Measurements from ENCODE around the gene LIN7A.
"Not testable (repeated sequence)": the region's sequence is repeated elsewhere in the genome, so short reads cannot be mapped to it uniquely, and the experiment has no call there.

The LIN7A gene

DNA sequence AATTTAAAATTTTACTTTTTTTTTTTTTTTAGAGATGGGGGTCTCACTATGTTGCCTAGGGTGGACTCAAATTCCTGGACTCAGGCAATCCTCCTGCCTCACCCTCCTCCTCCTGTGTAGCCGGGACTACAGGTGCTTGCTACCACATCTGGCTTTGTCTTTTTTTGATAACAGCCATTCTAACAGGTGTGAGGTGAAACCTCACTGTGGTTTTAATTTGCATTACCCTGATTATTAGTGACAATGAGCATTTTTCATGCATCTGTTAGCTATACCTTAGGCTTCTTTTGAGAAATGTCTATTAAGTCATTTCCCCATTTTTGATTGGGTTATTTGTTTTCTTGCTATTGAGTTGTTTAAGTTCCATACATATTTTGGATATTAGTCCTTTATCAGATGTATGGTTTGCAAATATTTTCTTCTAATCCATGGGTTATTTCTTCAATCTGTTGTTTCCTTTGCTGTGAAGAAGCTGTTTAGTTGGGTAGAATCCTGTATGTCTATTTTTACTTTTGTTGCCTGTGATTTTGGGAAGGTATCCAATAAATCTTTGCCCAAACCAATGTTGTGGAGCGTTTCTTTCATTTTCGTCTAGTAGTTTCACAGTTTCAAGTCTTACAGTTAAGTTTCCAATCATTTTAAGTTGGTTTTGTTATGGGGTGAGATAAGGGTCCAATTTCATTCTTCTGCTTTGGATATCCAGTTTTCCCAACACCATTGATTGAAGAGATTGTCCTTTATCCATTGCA is 134.9 kb downstream of the LIN7A start:
- DNase-seq: no peak

DNA sequence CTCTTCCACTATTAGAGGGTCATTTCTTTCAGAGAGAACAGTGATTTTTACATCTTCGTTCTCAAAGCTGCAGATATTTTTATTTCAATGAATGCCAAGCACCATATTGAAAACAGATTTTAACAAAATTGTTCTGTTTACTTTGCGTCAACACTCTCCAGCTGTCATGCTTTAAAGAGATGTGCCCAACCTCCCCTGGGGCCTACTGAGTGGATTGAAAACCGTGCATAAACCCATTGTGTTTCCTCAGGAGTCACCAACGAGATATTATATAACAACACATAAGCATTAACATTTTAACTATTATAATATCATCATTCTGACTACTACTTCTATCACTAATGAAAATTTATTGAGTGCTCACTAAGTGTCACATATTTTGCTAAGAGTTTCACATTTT is 139.5 kb downstream of the LIN7A start:
- peak in 1 of 2 experiments; percentile 48 for DNase-seq

DNA sequence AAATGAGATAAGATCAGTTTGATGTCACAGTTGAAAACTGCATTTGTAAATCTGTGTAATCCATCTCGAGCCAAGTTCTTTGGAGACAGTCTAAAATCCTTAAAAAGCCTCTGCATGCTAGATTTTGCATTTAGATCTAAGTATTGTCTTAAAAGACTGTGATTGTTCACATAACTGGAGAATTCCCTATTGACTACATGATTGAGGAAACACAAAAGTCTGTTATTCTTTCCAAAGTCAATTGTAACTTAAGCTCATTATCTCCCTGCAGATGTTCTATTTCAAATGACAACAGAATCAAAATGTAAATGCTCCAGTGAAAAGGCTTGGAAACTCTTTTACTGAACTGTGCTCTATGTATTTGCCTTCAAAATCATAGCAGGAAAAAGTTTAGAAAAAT is 143.2 kb downstream of the LIN7A start:
- no peak for DNase-seq

DNA sequence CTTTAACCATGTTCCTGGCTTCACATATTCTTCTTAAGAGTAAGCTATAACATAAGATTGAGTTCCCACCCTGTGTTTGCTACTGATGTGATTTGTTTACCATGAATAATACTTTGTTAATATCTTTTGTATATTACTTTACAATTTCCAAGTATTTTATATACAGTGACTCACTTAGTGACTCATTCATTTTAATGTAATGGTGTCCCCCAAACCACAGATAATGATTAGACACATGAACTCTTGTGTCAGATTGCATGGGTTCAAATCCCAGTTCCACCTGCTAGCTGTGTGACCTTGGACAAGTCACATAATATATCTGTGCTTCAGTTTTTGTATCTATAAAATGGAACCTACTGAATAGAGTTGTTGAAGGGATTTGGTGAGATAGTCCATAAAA is 144.9 kb downstream of the LIN7A start:
- no peak for DNase-seq

DNA sequence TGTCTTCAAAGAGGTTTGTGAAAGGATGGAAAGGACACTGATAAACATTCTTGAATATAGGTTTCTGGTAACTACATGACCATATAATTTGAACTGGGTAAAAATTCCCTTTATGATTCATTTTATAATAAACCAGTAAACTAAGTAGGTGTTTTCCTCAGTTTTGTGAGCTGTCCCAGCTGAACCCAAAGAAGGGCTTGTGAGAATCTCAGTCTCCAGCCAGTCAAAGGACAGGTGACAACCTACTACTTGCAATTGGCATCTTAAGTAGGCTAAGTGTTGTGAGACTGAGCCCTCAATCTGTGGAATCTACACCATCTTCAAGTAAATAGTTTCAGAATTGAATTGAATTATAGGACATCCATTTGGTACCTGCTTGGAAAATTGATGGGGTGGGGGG is 145.9 kb downstream of the LIN7A start:
- no peak for DNase-seq

DNA sequence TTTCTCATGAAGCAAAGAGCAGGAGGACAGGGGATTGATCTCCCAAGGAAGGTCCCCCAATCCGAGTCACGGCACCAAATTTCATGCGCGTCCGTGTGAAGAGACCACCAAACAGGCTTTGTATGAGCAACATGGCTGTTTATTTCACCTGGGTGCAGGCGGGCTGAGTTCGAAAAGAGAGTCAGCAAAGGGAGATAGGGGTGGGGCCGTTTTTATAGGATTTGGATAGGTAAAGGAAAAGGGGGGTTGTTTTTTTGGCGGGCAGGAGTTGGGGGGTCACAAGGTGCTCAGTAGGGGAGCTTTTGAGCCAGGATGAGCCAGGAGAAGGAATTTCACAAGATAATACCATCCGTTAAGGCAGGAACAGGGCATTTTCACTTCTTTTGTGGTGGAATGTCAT is 149.3 kb downstream of the LIN7A start:
- not testable (repeated sequence) for DNase-seq

DNA sequence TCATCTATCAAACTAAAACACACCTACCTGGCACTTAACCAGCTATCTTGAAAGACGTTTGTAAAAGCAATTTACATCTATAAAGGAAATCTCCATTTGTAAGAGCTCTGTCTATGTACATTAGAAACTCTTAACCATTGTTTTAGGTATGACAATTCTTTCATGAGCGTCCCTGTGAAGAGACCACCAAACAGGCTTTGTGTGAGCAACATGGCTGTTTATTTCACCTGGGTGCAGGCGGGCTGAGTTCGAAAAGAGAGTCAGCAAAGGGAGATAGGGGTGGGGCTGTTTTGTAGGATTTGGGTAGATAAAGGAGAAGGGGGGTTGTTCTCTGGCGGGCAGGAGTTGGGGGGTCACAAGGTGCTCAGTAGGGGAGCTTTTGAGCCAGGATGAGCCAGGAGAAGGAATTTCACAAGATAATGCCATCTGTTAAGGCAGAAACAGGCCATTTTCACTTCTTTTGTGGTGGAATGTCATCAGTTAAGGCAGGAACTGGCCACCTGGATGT is 154.7 kb downstream of the LIN7A start:
- DNase-seq: not testable (repeated sequence)

DNA sequence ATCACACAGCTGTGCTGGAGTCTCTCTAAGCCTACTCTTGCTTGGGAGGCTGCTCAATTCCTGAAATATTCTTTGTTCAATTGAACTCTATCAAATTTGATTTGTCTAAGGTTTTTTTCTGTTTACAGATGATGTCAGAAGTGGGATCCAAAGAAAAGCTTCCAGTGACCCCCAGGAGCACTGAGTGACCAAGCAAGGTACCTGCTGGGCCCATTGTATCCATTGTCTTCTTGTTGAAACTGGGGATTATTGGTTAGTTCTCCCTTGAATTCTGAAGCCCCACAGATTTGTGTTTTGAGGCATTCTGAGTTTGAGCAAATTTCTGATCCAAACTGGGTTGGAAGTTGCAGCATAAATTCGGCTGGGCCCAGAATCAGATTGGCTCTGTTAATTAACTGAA is 156.4 kb downstream of the LIN7A start:
- no peak for DNase-seq

DNA sequence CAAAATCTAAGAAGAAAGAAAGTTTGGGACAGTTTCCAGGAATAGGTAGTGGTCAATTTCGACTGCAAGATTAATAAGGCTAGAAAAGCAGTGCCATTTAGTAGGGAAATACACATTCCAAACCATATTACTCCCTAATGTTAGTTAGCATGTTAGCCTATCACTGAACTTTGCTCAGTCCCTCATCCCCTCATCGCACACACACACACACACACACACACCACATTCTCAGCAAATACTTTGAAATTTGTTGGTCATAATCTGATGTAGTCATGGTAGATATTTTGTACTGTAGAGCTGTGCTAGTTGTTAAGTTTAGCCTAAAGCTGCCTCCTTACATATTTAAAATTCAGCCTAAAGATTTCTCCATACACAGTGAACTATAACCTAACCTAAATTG is 157.0 kb downstream of the LIN7A start:
- no peak for DNase-seq

DNA sequence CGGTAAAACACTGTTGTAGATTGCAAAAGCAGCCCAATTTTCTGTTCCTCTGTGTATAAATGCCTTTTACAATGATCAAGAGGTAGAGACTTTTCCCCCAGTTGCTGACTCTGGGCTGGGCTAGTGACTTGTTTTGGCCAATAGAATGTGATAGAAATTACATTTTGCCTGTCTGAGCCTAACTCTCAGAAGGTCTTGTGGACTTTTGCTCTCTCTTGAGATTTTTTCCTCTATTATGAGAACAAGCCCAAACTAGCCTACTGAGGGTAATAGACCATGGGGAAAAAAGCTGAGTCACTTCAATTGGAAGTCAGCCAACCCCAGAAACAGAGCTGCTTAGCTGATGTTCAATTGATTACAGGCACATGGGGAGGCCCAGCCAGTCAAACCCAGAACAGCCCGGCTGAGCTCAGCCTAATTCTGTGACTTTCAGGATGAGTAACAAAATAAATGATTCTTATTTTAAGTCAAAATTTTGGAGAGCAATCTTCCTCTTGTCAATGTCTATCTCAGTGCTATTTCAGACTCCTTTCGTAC is 159.7 kb downstream of the LIN7A start:
- DNase-seq: peak; percentile 92 to 96

DNA sequence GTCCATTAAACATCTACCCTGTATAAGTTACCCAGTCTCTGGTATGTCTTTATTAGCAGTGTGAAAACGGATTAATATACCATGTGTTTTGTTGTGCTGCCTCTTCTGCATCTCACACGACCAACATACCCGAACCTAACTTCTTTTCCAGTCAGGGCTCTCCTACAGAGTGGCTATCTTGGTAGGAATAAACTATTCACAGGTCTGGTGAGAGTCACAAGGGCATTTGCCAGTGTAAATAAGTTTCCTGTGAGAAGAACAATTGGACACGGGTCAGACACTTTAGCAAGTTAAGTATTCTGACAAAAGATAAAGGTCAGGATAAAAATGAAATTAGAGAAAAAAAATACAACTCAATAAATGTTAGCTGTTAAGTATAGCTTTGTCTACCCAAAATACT is 160.1 kb downstream of the LIN7A start:
- DNase-seq: no peak

DNA sequence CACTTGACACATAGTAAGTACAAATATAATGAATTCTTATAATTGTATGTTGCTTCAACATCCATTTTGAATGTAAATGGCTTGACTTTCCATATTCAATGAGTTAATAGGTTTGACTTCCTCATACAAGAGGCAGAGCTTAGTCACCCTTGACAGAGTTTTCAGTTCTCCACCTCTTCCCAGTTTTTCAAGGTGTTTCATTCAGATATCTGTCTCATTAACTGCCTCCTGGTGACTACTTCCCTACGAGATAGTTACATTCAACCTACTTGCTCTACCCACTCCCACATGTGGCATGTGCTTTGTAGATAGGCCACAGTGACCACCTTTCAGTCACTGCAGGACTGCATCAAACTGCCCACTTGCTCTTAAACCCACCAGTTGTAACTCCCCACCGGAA is 161.0 kb downstream of the LIN7A start:
- no peak for DNase-seq

DNA sequence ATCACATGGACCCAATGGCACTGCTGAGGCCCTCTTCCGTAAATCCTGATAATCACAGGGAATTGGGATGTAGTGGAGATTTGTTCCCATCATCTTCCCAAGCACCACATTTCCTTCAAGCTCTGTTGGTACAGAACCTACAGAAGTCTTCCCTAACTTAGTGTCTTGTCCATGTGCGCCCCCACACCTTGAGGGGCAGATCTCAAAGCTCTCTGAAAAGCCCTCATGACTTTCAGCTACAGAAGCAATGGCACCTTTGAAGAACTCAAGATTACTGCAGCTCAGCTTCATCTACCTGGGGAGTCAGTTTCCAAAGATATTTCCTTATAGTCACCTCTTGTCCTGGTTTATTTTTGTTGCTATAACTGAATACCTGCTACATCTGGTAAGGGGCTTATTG is 166.8 kb downstream of the LIN7A start:
- DNase-seq: no peak

DNA sequence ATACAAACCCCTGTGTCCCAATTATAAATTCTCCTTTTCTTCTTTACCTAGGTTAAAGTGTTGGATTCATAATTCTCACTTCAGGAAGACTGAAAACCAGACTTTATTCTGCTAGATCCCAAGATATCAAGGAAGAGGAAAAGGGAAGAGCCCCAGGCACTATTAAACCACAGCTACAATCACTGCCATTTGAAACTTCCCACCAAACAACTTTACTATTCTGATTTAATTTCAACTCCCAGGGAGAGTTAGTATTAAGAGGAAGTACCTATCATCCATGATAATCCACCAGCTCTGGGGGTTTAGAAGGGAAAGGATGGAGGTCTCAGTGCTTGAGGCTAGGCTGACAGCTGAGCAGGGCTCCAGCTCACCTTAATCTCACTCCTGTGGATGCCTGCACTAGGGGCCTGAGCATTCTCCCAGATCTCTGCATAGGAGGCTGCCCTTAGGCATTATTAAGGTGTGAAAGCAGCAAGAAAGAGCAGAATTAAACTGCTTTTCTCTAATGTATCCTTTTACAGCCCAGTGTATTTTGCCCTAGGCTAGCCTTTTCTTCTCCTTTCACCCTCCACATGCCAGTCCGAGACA is 168.1 kb downstream of the LIN7A start:
- no peak for DNase-seq

DNA sequence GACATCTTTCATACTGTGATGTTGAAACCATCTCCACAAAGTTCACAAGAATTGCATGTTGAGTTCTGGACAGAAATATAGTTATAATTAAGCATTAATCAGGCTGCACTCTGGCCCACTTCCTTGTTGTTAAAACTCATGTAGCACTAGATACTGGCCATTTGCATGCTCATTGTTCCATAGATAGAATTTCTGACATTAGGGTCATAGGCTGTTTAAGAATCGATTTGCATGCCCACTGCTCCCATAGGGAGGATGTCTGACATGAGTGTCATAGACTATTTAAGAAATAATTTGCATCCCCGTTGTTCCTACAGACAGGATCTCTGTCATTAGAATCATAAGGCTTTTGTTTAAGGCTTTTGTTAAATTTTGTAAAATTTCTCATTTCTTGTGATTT is 170.8 kb downstream of the LIN7A start:
- no peak for DNase-seq

DNA sequence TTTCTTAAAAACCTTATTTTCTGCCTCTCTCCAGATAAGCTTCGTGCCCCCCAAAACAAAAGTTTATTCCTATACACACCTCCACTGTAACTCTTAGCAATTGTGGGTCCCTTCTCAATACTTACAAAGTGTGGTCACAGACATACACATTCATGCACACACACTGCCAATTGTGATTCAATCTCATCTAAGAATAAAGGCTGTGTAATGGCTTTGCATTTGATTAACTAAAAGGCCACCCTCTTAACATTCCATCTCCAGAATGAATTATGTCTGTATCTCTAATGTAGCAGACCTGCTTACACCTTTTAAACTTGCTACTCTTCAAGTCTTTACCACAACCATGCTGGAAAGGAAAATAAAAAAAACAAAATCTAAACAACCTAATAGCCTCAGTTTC is 171.5 kb downstream of the LIN7A start:
- no peak for DNase-seq

DNA sequence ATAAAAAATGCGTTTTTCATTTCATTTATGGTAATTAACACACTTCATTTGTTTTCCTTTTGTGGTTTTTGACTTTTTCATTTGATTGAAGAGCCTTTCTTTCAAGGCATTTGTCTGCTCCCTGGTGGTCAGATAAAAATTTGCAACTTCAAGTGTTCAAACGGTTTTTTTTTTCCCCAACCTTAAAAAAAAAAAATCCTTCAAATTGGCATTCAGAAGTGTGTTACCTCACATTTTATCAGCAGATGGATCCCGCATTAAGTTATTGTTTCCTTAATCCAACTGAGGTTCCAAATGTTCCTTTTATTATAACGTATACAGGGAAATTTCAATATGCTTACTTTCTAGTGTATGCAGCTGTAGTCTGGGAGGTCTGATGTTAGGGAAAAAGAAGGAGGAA is 173.9 kb downstream of the LIN7A start:
- peak; percentile 66 to 74 for DNase-seq

DNA sequence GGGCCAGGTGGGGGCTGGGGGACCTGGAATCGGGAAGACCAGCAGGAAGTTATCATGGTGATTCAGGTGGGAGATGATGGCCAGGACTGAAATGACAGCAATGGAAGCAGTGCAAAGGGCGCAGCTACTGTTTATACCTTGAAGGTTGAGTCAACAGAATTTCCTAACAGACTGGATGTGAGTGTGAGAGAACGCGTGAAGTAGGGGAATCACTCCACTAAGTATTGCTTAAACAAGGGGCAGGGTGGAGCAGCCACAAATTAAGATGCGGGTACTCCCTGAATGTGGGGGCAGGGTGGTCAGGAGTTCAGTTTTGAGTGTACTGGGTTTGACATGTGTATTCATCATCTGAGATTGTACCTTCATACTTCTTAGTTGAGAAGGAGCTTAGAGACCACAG is 175.9 kb downstream of the LIN7A start:
- no peak for DNase-seq

DNA sequence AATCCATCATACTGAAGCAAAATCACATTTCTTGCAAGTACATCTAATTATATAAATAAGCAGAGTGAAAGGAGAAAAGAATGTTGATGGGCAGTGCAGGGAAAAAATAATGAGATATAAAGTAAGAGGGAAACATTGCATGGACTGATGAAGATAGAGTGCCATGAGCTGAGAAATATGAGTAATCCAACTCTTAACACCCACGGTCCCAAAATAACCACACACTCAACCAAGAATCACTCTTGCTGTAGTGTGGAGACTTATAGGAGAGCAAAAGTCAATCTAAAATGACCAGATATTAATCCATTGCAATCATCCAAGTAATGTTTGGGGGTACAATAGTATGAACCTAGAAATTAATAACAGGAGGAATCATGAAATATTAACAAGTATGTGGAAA is 180.9 kb downstream of the LIN7A start:
- DNase-seq: no peak

DNA sequence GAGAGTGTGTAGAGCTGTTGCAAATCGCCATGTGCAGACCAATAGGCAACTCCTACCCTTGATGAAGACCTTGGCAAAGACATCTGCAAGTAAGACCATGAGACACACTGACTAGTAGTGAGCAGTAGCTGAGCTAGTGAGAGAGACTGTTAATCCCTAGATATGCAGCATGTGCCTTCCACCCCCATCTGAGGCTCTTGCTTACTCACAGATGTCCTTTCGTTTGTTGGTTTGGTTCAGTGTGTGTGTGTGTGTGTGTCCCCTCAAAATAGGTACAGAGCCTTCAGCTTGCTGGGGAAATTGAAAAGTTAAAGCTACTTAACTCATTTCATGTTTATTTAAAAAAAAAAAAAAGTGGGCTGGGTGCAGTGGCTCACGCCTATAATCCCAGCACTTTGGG is 183.5 kb downstream of the LIN7A start:
- no peak for DNase-seq

DNA sequence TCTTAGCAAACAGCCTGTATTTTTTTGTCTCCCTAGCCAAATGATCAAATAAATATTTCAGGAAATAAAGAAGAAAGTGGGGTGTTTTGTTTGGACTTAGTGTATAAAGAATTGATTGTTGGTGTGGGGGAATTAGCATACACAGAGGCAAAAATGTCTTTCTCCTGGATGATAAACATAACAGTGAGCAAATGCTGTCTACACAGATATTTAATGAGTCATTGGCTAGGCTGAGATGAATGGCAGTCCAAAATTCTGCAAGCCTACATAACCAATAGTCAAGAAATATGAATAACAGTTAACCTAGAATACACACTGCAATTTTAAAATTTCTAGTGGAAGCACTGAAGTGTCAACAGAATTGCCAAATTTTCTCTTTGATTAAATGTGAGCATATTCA is 185.3 kb downstream of the LIN7A start:
- no peak for DNase-seq

DNA sequence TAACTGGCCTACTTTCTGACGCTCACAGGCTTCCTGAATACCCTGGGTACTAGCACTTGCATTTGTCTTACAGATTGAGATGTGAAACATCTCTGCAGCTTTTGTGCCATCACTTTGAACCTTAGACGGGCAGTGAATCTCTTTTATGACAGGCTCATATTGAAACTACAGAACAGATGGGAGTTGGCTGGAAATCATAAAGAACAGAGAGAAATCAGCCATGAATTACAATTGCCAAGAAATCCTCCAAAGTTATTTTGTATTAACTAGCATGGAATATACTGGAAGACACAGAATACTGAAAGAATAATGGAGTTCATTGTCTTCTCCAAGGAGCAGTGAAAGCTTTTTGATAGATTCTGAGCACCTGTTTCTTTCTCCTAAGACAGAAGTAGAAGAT is 188.3 kb downstream of the LIN7A start:
- DNase-seq: no peak

DNA sequence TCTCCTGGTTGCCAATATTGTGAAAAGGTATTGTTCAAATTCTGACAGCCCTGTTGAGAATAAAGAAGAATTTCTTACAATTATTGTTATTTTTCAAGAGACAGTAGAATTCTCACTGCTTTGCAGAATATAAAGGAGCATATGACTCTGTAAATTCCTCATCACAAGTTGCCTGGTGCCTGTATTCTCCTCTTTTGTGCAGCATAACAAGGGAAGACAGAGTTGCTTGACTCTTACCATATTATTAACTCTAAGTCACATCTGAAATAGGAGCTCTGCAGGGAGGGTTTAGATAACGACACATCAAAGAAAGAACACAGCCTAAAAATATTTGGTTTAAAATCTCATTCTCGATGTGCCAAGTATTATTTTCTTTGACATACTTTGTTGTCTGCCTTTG is 189.9 kb downstream of the LIN7A start:
- no peak for DNase-seq

DNA sequence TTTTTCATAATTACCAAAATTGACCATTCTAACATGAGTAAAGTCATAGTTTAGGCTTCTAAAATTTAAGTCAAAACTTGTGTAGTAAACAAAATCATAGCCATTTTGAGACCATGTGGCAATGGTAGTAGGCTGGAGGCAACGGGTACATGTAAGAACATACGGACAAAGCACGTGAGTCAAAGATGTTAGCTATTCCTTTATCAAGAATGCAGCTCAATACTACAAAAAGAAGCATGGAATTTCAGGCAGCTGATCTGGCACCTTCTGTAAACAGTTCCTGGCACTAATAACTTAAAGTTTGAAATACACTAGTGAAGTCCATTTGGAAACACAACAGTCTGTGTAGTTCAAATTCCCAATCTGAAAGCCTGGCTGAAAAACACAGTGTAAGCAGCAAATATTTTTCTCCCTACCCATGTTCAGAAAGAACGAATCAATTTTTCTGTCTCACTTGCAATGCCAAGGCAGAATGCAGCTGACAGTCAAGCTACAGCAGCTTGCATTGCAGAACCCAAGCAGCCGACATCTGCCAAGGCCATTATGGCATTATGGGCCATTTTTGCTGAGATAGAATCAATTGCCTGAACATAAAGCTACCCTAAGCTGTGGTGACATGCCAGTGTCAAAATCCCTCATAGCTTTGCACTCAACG is 191.8 kb downstream of the LIN7A start:
- DNase-seq: peak in 1 of 2 experiments; percentile 35

Measured in NCI-H446 (cell line).